Thyroid gland (tissue), 4 donors: ENCODE data around the gene EYA4. TPM values are rescaled to one million over a fixed set of nuclear protein-coding genes. Genes with fewer than 3 reads are reported as not detected.

Experiments used
- DNase-seq, 2 donors: peaks; one replicate each; pipeline ENCODE4 v3.0.0-alpha.2; 2019
- H3K27ac ChIP-seq, 3 donors: fragments of 200-600 bp; sonication (generic); 1 replicate in 2 of 3; 2 replicates in 1 of 3; pipeline ENCODE4 v1.5.1; 2016 to 2019; ENCODE audit warnings: mild to moderate bottlenecking in 1 of 3, moderate library complexity in 1 of 3
- H3K27me3 ChIP-seq: fragments of 200-600 bp; sonication (generic); one replicate; pipeline ENCODE4 v1.5.1; 2019
- H3K36me3 ChIP-seq, 2 donors: fragments of 200-600 bp; sonication (generic); one replicate each; pipeline ENCODE4 v1.5.1; 2016 to 2019
- H3K4me1 ChIP-seq, 2 donors: fragments of 200-600 bp; sonication (generic); one replicate each; pipeline ENCODE4 v1.5.1; 2017 to 2019
- H3K4me3 ChIP-seq, 3 donors: fragments of 200-600 bp; sonication (generic); replicated peaks in 1 of 3; 1 replicate in 2 of 3; 2 replicates in 1 of 3; pipeline ENCODE4 v1.5.1; 2016; ENCODE audit warnings: mild to moderate bottlenecking in 1 of 3
- H3K9me3 ChIP-seq: fragments of 200-600 bp; sonication (generic); one replicate; pipeline ENCODE4 v1.5.1; 2017
- CTCF ChIP-seq, 6 experiments: fragments of 200-600 bp in 3 of 6; fragments of 450-650 bp in 3 of 6; sonication (generic) in 3 of 6; IDR thresholded peaks; one replicate each; pipeline ENCODE4 v1.5.1; 2016 to 2019; ENCODE audit warnings: antibody characterized with exemption in 6 of 6, mild to moderate bottlenecking in 2 of 6, inconsistent platforms in 1 of 6, moderate library complexity in 1 of 6
- POLR2A ChIP-seq, 2 donors: fragments of 450-650 bp; IDR thresholded peaks; one replicate each; pipeline ENCODE4 v1.6.1; 2017; ENCODE audit warnings: antibody characterized with exemption in 2 of 2, mild to moderate bottlenecking in 2 of 2, moderate library complexity in 1 of 2
- WGBS, 2 donors: methylation state at CpG; one replicate each; pipeline ENCODE4 v1.1.5; 2017; 5-methylcytosine and 5-hydroxymethylcytosine counted together
- intact Hi-C: fragments of 100-400 bp; cut with DNase I; formaldehyde crosslinking; loops from one replicate; pipeline ENCODE4 v1.15.1; 2023
- total RNA-seq, 4 donors: library from RNA; depleted of rRNA; stranded (reverse); fragments of >200 nt; gene quantifications; one replicate each; pipeline ENCODE4 v1.2.3, GENCODE V29; 2016

Gene EYA4
- total RNA-seq, 4 donors from 2014 or later, result 3.3 to 8.2 (median 5.3) TPM

GRCh38 chr6:133266186-133266585 lies 25.0 kb downstream of the EYA4 start:
- no peaks in the 10 kb centered on the region for H3K4me1 ChIP-seq
- no peak for DNase-seq
- H3K9me3 ChIP-seq, result no peaks in the 10 kb centered on the region
- H3K4me3 ChIP-seq, result no peak overlapping the region
- H3K36me3 ChIP-seq, result no peaks in the 10 kb centered on the region
- no peak for TF ChIP-seq POLR2A (IDR thresholded peaks at IDR 0.05)
- 77 to 86% methylated on average over 2 of the region's 2 CpGs for WGBS, 2 donors
- H3K27me3 ChIP-seq, result no peaks in the 10 kb centered on the region
- intact Hi-C loops, result no loop called here
- no peak overlapping the region for H3K27ac ChIP-seq

- DNase-seq, result no peak
- Histone ChIP-seq H3K36me3 (no peaks in the 10 kb centered on the region), H3K27ac (no peak overlapping the region), H3K9me3 (no peaks in the 10 kb centered on the region), H3K4me1 (no peaks in the 10 kb centered on the region), H3K27me3 (no peaks in the 10 kb centered on the region), H3K4me3 (no peak overlapping the region)
- no peak for TF ChIP-seq CTCF (IDR thresholded peaks at IDR 0.05)
- no peak for TF ChIP-seq POLR2A (IDR thresholded peaks at IDR 0.05)
- intact Hi-C loops, result no loop called here
- WGBS, 2 donors, result 86 to 90% methylated on average over 5 of the region's 5 CpGs
Measured at GRCh38 chr6:133268621-133269020, 27.5 kb downstream of the EYA4 start.

- Histone ChIP-seq H3K27ac (no peak overlapping the region), H3K9me3 (no peaks in the 10 kb centered on the region), H3K36me3 (no peaks in the 10 kb centered on the region), H3K27me3 (no peaks in the 10 kb centered on the region), H3K4me1 (no peaks in the 10 kb centered on the region), H3K4me3 (no peak overlapping the region)
- DNase-seq, result no peak
- intact Hi-C loops, result no loop called here
- no peak for TF ChIP-seq CTCF (IDR thresholded peaks at IDR 0.05)
- TF ChIP-seq POLR2A (IDR thresholded peaks at IDR 0.05), result no peak
- WGBS, 2 donors, result 90 to 92% methylated on average over 4 of the region's 4 CpGs
Measured at GRCh38 chr6:133274813-133275212, 33.7 kb downstream of the EYA4 start.

GRCh38 chr6:133275213-133275612 lies 34.1 kb downstream of the EYA4 start:
- no peak overlapping the region for H3K27ac ChIP-seq
- H3K4me3 ChIP-seq, result no peak overlapping the region
- no peaks in the 10 kb centered on the region for H3K4me1 ChIP-seq
- intact Hi-C loops, result no loop called here
- no peaks in the 10 kb centered on the region for H3K9me3 ChIP-seq
- TF ChIP-seq POLR2A (IDR thresholded peaks at IDR 0.05), result no peak
- no peak for TF ChIP-seq CTCF (IDR thresholded peaks at IDR 0.05)
- DNase-seq, result no peak
- H3K36me3 ChIP-seq, result no peaks in the 10 kb centered on the region
- H3K27me3 ChIP-seq, result no peaks in the 10 kb centered on the region
- 56 to 69% methylated on average over 6 of the region's 6 CpGs for WGBS, 2 donors

- no peaks in the 10 kb centered on the region for H3K9me3 ChIP-seq
- WGBS, 2 donors, result 78 to 88% methylated on average over 2 of the region's 2 CpGs
- intact Hi-C loops, result no loop called here
- H3K27ac ChIP-seq, result no peak overlapping the region
- no peaks in the 10 kb centered on the region for H3K4me1 ChIP-seq
- no peaks in the 10 kb centered on the region for H3K27me3 ChIP-seq
- H3K4me3 ChIP-seq, result no peak overlapping the region
- TF ChIP-seq POLR2A (IDR thresholded peaks at IDR 0.05) (no peak), CTCF (IDR thresholded peaks at IDR 0.05) (no peak)
- no peak for DNase-seq
- H3K36me3 ChIP-seq, result no peaks in the 10 kb centered on the region
Measured at GRCh38 chr6:133277228-133277899, 36.2 kb downstream of the EYA4 start.
